HCT116 (cell line): Measurements from ENCODE around the gene UTF1. TPM values are rescaled to one million over a fixed set of nuclear protein-coding genes. Genes with fewer than 3 reads are reported as not detected.

ENCODE experiments used
- ATAC-seq: fragments of 200-7000 bp; cut with Tn5 transposase; 2 replicates; pipeline ENCODE4 v1.9.1; 2020; ENCODE audit warnings: mild to moderate bottlenecking, moderate library complexity
- BruUV-seq: library from RNA; stranded (reverse); fragments of 400-500 nt; replicated peaks from 2 replicates; lab custom pipeline; 2021; lab: Mats Ljungman, UMichigan
- CTCF ChIA-PET: fragments of 300-600 bp; sonication (Branson Sonifier 250); formaldehyde crosslinking; loops from one replicate; lab custom pipeline; 2021; ENCODE audit warnings: antibody characterized with exemption; lab: Charles Lee
- POLR2A ChIA-PET: fragments of 300-600, 350-600 bp; sonication (Branson Sonifier 250); formaldehyde crosslinking; loops from one replicate; lab custom pipeline; 2021; ENCODE audit warnings: antibody characterized with exemption; lab: Charles Lee
- RAD21 ChIA-PET, 2 experiments: fragments of 300-600 bp; sonication (Branson Sonifier 250); formaldehyde crosslinking; loops; one replicate each; lab custom pipeline; 2023; ENCODE audit warnings: low total read pairs in 2 of 2; ENCODE audit not compliant: uncharacterized antibody in 2 of 2, unreplicated experiment in 2 of 2, low non-redundant PET in 1 of 2; lab: Charles Lee
- DNase-seq: peaks from one replicate; pipeline ENCODE4 v3.0.0-alpha.2; 2010; ENCODE audit warnings: low read depth, low spot score
- H2AFZ ChIP-seq: fragments of 200-600 bp; shearing (Covaris generic), sonication (generic); 2 replicates; pipeline ENCODE4 v1.6.1; 2017; ENCODE audit warnings: low read depth, mixed run types, mixed read lengths, antibody characterized with exemption, low read length; ENCODE audit not compliant: poor library complexity, severe bottlenecking
- H3K27ac ChIP-seq: 2 replicates; pipeline ENCODE4 v1.5.1; 2012; ENCODE audit warnings: low read depth, low read length
- H3K27me3 ChIP-seq: fragments of 200-600 bp; sonication (generic); 2 replicates; pipeline ENCODE4 v1.6.1; 2016; ENCODE audit warnings: mixed run types, low read length, mixed read lengths; ENCODE audit not compliant: insufficient read depth
- H3K36me3 ChIP-seq, 2 experiments: fragments of 200-500 bp in 1 of 2; fragments of 200-600 bp in 1 of 2; sonication (Bioruptor generic) in 1 of 2; sonication (generic) in 1 of 2; 2 replicates each; pipeline versions ENCODE4 v1.5.1 to v1.6.1; 2014 to 2016; ENCODE audit warnings: low read length in 2 of 2, inconsistent platforms in 1 of 2, mixed read lengths in 1 of 2, mixed run types in 1 of 2; ENCODE audit not compliant: insufficient read depth in 2 of 2, control insufficient read depth in 1 of 2
- H3K4me1 ChIP-seq, 2 experiments: fragments of 200-600 bp in 1 of 2; sonication (generic) in 1 of 2; 2 replicates each; pipeline versions ENCODE4 v1.5.1 to v1.6.1; 2012 to 2017; ENCODE audit warnings: low read length in 2 of 2, inconsistent platforms in 1 of 2, mild to moderate bottlenecking in 1 of 2, mixed read lengths in 1 of 2, mixed run types in 1 of 2, moderate library complexity in 1 of 2; ENCODE audit not compliant: insufficient read depth in 2 of 2, control insufficient read depth in 1 of 2
- H3K4me2 ChIP-seq: fragments of 200-600 bp; sonication (generic); 2 replicates; pipeline ENCODE4 v1.6.1; 2017; ENCODE audit warnings: mixed run types, low read length, mixed read lengths
- H3K4me3 ChIP-seq, 2 experiments: fragments of 200-600 bp in 1 of 2; sonication (generic) in 1 of 2; replicated peaks in 1 of 2; 2 replicates each; pipeline ENCODE4 v1.5.1; 2011 to 2016; ENCODE audit warnings: low read length in 2 of 2, control low read depth in 1 of 2, low read depth in 1 of 2, mild to moderate bottlenecking in 1 of 2, mixed read lengths in 1 of 2, mixed run types in 1 of 2
- H3K79me2 ChIP-seq: fragments of 200-600 bp; sonication (generic); 2 replicates; pipeline ENCODE4 v1.6.1; 2017; ENCODE audit warnings: mild to moderate bottlenecking, mixed run types, low read length, moderate library complexity, mixed read lengths; ENCODE audit not compliant: insufficient read depth
- H3K9ac ChIP-seq: fragments of 200-600 bp; sonication (generic); 2 replicates; pipeline ENCODE4 v1.6.1; 2016; ENCODE audit warnings: low read length, mixed read lengths
- H3K9me2 ChIP-seq: fragments of 200-600 bp; sonication (generic), shearing (Covaris generic); 2 replicates; pipeline ENCODE4 v1.6.1; 2017; ENCODE audit warnings: mixed run types, mild to moderate bottlenecking, moderate library complexity; ENCODE audit not compliant: insufficient read depth
- H3K9me3 ChIP-seq, 2 experiments: fragments of 200-500 bp in 1 of 2; fragments of 200-600 bp in 1 of 2; sonication (Bioruptor generic) in 1 of 2; sonication (generic) in 1 of 2; 2 replicates each; pipeline ENCODE4 v1.6.1; 2014 to 2017; ENCODE audit warnings: low read length in 2 of 2, mixed read lengths in 2 of 2, inconsistent platforms in 1 of 2, low read depth in 1 of 2, mild to moderate bottlenecking in 1 of 2, mixed run types in 1 of 2, moderate library complexity in 1 of 2; ENCODE audit not compliant: control insufficient read depth in 1 of 2, insufficient read depth in 1 of 2
- H4K20me1 ChIP-seq: fragments of 200-600 bp; sonication (generic), shearing (Covaris generic); 2 replicates; pipeline ENCODE4 v1.6.1; 2017; ENCODE audit warnings: mixed run types, mild to moderate bottlenecking, moderate library complexity; ENCODE audit not compliant: insufficient read depth
- CBX3 ChIP-seq: IDR thresholded peaks from 2 replicates; pipeline ENCODE4 v1.6.1; 2012; ENCODE audit warnings: low read depth
- CEBPB ChIP-seq: IDR thresholded peaks from 2 replicates; pipeline ENCODE4 v1.6.1; 2012; ENCODE audit warnings: low read depth
- CTCF ChIP-seq, 3 experiments: fragments of 200-600 bp in 1 of 3; sonication (generic) in 1 of 3; IDR thresholded peaks in 2 of 3; conservative IDR thresholded peaks in 1 of 3; 2 replicates each; pipeline ENCODE4 v1.5.1; 2012 to 2017; ENCODE audit warnings: low read depth in 2 of 3, low read length in 2 of 3, antibody characterized with exemption in 1 of 3, borderline replicate concordance in 1 of 3, control low read depth in 1 of 3, mild to moderate bottlenecking in 1 of 3, mixed read lengths in 1 of 3, mixed run types in 1 of 3, moderate library complexity in 1 of 3; ENCODE audit not compliant: insufficient read depth in 1 of 3
- EGR1 ChIP-seq: IDR thresholded peaks from 2 replicates; pipeline ENCODE4 v1.6.1; 2012; ENCODE audit warnings: low read depth
- ELF1 ChIP-seq: IDR thresholded peaks from 2 replicates; pipeline ENCODE4 v1.6.1; 2012; ENCODE audit warnings: low read depth, borderline replicate concordance
- POLR2A ChIP-seq: IDR thresholded peaks from 2 replicates; pipeline ENCODE4 v1.7.0; 2011; ENCODE audit warnings: borderline replicate concordance; ENCODE audit not compliant: insufficient read depth, insufficient read length; ENCODE audit errors: extremely low read depth
- POLR2AphosphoS5 ChIP-seq: IDR thresholded peaks from 2 replicates; pipeline ENCODE4 v1.6.1; 2011; ENCODE audit warnings: mild to moderate bottlenecking, low read depth, low read length, moderate library complexity
- RAD21 ChIP-seq: IDR thresholded peaks from 2 replicates; pipeline ENCODE4 v1.6.1; 2012; ENCODE audit warnings: low read depth, mild to moderate bottlenecking
- REST ChIP-seq: IDR thresholded peaks from 2 replicates; pipeline ENCODE4 v1.6.1; 2012; ENCODE audit warnings: low read depth
- SIN3A ChIP-seq: IDR thresholded peaks from 2 replicates; pipeline ENCODE4 v1.6.1; 2012; ENCODE audit warnings: low read depth
- SP1 ChIP-seq: IDR thresholded peaks from 2 replicates; pipeline ENCODE4 v1.6.1; 2012; ENCODE audit warnings: low read depth
- SRF ChIP-seq: IDR thresholded peaks from 2 replicates; pipeline ENCODE4 v1.6.1; 2012; ENCODE audit warnings: low read depth
- TCF7L2 ChIP-seq: IDR thresholded peaks from 2 replicates; pipeline ENCODE4 v1.7.0; 2011; ENCODE audit warnings: borderline replicate concordance, inconsistent platforms; ENCODE audit not compliant: insufficient read depth, insufficient read length; ENCODE audit errors: extremely low read depth
- ZBTB33 ChIP-seq: IDR thresholded peaks from 2 replicates; pipeline ENCODE4 v1.6.1; 2011; ENCODE audit warnings: mild to moderate bottlenecking, low read length, moderate library complexity; ENCODE audit not compliant: insufficient replicate concordance; ENCODE audit errors: extremely low read depth
- ZFX ChIP-seq: fragments of 450-650 bp; IDR thresholded peaks from 2 replicates; pipeline ENCODE4 v1.6.1; 2017
- ZNF274 ChIP-seq: fragments of 200-500 bp; sonication (Bioruptor generic); IDR thresholded peaks from 2 replicates; pipeline ENCODE4 v1.6.1; 2014; ENCODE audit warnings: mild to moderate bottlenecking, low read depth, low read length, inconsistent platforms
- intact Hi-C: fragments of 100-400 bp; cut with micrococcal nuclease; formaldehyde crosslinking; loops from 2 replicates; pipeline ENCODE4 v1.10.0; 2022
- total RNA-seq: library from RNA; stranded (reverse); gene quantifications from one replicate; pipeline ENCODE4 v1.2.1, GENCODE V29; 2021; ENCODE audit not compliant: unreplicated experiment

Gene UTF1
- total RNA-seq, 1 experiment from 2014 or later = not detected

GRCh38 chr10:133229265-133230043 is 563 bp upstream of the UTF1 start:
- Histone ChIP-seq H2AFZ (no peak overlapping the region), H3K4me1 (no peaks in the 10 kb centered on the region), H3K9me2 (no peaks in the 10 kb centered on the region), H3K9me3 (no peaks in the 10 kb centered on the region), H3K27ac (no peak overlapping the region), H3K27me3 (no peaks in the 10 kb centered on the region), H3K4me3 (no peak overlapping the region), H3K36me3 (no peaks in the 10 kb centered on the region), H3K79me2 (no peaks in the 10 kb centered on the region), H3K4me2 (no peak overlapping the region), H4K20me1 (no peaks in the 10 kb centered on the region), H3K9ac (no peak overlapping the region)
- TF ChIP-seq POLR2A (no peak), SP1 (no peak), CTCF (IDR thresholded peaks at IDR 0.05 in 2 of 3, conservative IDR thresholded peaks at IDR 0.05 in 1 of 3; ENCODE audit: borderline replicate concordance in 1 of 3, insufficient read depth in 1 of 3, low read depth in 2 of 3, low read length in 2 of 3) (no peak), ZFX (no peak), POLR2AphosphoS5 (no peak), ZBTB33 (no peak), TCF7L2 (no peak), ELF1 (no peak), SRF (no peak), SIN3A (no peak), REST (no peak), RAD21 (no peak), CBX3 (no peak), CEBPB (no peak), EGR1 (no peak), ZNF274 (no peak)
- ChIA-PET CTCF (no interaction called here), POLR2A (no interaction called here), RAD21 (no interaction called here)
- no TSS peak for BruUV-seq
- ATAC-seq = no peak
- intact Hi-C loops = no loop called here
- no peak for DNase-seq
